GM18868 (cell line): ENCODE results near the gene PCMT1.
"Not testable (repeated sequence)": the region's sequence is repeated elsewhere in the genome, so short reads cannot be mapped to it uniquely, and the experiment has no call there.

Source experiments
- ATAC-seq: cut with Tn5 transposase; IDR thresholded peaks from one replicate; pipeline ENCODE4 v1.9.1; 2021; ENCODE audit warnings: mild to moderate bottlenecking, moderate library complexity; ENCODE audit not compliant: unreplicated experiment

The PCMT1 gene

DNA sequence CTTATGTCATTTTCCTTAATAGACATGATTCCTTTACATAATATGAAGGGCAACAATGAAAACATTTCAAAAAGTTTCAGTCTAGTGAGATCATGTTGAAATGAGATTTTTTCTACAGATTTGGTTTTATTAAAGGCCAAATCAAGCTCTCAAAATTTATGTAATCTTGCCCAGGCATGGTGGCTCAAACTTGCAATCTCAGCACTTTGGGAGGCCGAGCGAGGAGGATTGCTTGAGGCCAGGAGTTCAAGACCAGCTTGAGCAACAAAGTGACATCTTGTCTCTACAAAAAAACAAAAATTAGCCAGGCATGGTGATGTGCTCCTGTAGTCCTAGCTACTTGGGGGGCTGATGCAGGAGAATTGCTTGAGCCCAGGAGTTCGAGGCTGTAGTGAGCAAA lies 63.8 kb downstream of the PCMT1 start:
- no peak for ATAC-seq

DNA sequence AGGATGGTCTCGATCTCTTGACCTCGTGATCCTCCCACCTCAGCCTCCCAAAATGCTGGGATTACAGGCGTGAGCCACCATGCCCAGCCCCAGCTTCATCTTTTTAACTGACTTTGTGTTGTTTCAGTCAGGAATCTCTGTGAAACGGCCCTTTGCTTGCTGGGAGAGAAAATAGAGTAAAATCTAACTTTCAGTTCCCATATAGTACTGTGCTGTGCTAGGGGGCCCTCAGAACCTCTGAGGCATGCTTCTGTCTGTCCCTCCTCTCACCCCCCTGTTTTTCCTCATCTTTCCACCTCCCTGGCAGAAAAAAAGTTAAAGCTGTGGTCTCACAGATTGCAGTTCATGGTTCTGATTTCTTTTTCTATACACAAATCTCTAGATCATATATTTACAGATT lies 66.2 kb downstream of the PCMT1 start:
- peak; percentile 83 for ATAC-seq

DNA sequence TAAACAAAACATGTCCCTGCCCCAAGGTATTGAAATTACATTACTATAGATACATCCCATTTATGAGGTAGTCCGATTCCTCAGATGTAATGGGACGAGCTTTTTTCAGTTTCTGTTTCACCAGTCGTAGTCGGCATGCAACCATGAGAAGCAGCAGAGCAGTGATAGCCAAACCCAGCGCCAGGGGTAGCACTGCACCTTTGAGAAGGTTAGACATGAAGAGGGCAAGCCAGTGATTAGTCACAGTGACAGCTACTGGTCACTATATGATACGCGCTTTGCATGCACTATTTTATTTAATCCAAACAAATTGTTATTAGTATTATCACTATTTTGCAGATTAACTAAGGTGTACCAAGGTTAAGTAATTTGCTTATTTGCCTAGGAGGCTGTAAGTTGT lies 71.0 kb downstream of the PCMT1 start:
- ATAC-seq, result no peak

GRCh38 chr6:149821492-149821891 lies 72.0 kb downstream of the PCMT1 start:
- no peak for ATAC-seq

GRCh38 chr6:149823013-149823412 lies 73.5 kb downstream of the PCMT1 start:
- ATAC-seq, result no peak

DNA sequence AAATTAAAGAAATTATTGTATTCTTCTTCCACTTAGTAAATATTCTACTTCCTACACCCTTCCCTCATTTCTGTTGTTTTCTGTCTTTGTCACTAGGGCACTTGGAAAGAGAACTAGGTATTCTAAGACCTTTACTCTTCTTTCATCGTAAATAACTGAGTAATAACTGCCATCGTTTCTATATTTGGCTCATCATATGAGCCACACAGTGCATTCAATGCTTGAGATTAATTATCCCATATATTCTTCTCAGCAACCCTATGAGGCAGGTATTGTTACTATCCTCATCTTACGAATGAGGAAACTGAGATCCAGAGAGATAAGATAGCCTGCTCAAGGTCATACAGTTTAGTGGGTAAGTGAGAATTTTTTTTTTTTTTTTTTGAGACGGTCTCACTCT lies 75.8 kb downstream of the PCMT1 start:
- ATAC-seq, result no peak

- no peak for ATAC-seq
Observed at GRCh38 chr6:149830731-149831307, 81.3 kb downstream of the PCMT1 start.

- no peak for ATAC-seq
Observed at GRCh38 chr6:149831308-149831820, 81.8 kb downstream of the PCMT1 start.

DNA sequence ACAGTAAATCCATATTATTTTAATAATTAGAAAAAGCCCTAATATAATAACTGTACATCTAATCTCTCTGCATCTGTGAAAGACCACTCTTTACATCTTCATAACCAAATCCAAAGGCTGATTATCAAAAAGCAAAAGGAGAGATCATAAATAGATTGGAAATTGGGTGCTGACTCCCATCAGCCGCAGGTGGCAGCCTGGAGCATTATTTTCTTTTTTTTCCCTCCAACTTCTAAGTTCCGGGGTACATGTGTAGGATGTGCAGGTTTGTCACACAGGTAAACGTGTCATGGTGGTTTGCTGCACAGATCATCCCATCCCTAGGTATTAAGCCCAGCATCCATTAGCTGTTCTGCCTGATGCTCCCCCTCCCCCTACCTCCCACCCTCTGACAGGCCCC lies 84.1 kb downstream of the PCMT1 start:
- ATAC-seq, result no peak

GRCh38 chr6:149834513-149835481 lies 85.3 kb downstream of the PCMT1 start:
- ATAC-seq, result no peak

- peak; percentile 72 for ATAC-seq
Observed at GRCh38 chr6:149840345-149841075, 91.0 kb downstream of the PCMT1 start.

- no peak for ATAC-seq
Observed at GRCh38 chr6:149842331-149842730, 92.8 kb downstream of the PCMT1 start.

DNA sequence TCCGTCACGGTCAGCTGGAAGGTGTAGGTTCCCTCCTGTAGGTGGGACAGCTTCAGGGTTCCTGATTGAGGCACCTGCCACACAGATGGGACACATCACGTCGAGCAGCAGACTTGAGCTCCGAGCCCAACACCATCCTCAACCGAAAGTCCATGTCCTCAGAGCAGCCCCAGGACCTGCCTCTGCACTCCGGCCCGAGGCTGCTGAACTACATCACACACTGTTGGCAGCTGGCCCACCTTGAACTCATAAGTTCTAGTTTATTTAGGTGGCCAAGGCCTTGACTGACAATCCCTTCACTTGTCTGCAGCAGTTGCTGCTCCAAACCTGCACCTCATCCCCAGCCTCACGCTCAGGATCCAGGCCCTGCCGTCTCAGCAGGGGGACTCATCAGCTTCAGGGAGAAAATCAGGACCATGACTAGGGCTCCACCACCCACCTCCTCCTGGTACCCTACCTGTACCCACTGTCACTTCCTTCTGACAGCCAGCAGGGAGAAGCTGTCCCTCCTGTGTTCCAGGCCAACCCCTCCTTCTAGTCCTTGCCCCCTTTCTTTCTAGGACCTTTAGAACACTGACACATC lies 93.6 kb downstream of the PCMT1 start:
- ATAC-seq, result no peak

- not testable (repeated sequence) for ATAC-seq
Observed at GRCh38 chr6:149844036-149844435, 94.5 kb downstream of the PCMT1 start.

GRCh38 chr6:149844480-149844879 lies 94.9 kb downstream of the PCMT1 start:
- no peak for ATAC-seq

DNA sequence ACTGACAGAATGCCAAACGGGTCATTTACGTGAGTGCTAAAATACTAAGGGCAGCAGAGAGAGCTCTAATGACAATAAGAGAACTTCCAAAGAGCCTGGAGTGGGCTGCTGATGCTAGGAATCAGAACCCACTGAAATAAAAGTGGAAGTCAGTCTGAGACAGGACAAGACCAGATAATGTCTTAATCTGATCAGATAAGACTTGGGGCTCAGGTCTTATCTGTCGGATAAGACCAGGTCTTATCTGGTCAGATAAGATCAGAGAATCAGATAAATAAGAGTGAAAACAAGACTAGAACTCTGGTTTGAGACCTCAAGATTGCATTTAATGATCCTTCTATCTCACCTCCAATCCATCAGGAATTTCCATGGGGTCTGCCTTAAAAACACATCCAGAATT lies 96.0 kb downstream of the PCMT1 start:
- ATAC-seq, result no peak

- ATAC-seq, result no peak
Observed at GRCh38 chr6:149846321-149846720, 96.8 kb downstream of the PCMT1 start.

DNA sequence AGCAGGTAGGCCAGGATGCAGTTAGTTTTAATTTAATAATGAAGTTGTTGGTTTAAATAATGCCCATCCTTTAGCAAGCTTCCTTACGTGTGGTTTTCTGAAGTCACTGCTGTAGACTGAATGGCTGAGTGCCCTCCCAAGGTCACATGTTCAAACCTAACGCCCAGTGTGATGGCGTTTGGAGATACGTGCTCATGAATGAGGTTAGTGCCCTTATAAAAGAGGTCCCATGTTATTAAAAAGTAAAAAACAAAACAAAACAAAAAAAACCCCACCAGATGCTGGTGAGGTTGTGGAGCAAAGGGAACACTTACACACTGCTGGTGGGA lies 98.4 kb downstream of the PCMT1 start:
- no peak for ATAC-seq

DNA sequence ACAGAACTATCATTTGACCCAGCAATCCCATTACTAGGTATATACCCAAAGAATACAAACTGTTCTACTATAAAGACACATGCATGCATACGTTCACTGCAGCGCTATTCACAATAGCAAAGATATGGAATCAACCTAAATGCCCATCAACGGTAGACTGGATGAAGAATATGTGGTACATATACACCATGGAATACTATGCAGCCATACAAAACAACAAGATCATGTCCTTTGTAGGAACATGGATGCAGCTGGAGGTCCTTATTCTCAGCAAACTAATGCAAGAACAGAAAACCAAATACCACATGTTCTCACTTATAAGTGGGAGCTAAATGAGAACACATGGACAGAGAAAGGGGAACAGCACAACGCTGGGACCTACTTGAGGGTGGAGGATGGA lies 98.8 kb downstream of the PCMT1 start:
- not testable (repeated sequence) for ATAC-seq

DNA sequence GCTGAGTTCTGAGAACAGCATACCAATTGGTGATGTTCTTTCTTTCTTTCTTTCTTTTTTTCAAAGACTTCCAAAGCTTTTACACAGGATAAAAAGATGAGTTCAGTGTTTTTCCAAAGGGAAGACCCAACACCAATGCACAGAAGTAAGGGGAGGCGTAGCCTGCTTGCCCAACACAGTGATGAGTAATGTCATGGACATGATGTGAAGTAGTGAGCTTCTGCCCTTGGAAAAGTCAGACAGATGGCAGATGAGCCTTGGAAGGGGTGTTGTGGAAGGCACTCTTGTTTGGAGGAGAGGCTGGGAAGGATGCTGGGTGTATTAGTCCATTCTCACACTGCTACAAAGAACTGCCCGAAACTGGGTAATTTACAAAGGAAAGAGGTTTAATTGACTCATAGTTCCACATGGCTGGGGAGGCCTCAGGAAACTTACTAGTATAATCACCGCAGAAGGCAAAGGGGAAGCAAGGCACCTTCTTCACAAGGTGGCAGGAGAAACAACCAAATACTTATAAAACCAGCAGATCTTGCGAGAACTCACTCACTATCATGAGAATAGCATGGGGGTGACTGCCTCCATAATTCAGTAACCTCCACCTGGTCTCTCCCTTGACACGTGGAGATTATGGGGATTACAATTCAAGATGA lies 102.0 kb downstream of the PCMT1 start:
- ATAC-seq, result no peak

DNA sequence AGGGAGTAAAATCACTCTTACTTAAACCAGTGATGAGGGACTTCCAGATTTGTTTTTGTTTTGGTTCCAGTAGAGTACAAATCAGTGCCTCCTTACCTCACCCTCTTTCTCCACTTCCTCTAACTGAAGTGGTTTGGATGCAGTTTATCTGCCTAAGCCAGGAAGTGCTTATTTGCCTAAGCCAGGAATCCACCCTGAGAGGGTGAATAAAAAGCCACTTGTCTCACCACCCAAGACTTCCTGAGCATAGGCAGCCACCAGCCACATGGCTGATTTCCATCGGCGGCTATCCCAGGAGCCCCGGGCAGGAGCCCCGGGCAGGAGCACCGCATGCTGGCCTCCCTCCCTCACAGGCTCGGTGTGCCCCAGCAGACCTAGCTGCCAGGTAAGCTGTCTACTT lies 102.6 kb downstream of the PCMT1 start:
- peak; percentile 76 for ATAC-seq
